Astrocyte (in vitro differentiated cells and primary cell): ENCODE data around the gene ETS1.
"Not testable (repeated sequence)": the region's sequence is repeated elsewhere in the genome, so short reads cannot be mapped to it uniquely, and the experiment has no call there.

Experiments used
- EZH2 ChIP-seq: IDR thresholded peaks from 2 replicates; pipeline ENCODE4 v1.6.1; 2012; ENCODE audit warnings: mild to moderate bottlenecking, low read length, inconsistent platforms; ENCODE audit not compliant: insufficient read depth
- TF ChIP-seq, protein P1 (sequence below): IDR thresholded peaks from 2 replicates; pipeline ENCODE4 v1.5.1; 2011; ENCODE audit warnings: low read depth, mild to moderate bottlenecking, inconsistent platforms, low read length, moderate library complexity; ENCODE audit not compliant: insufficient read depth

- not testable (repeated sequence) for TF ChIP-seq EZH2
- TF ChIP-seq, protein P1, sequence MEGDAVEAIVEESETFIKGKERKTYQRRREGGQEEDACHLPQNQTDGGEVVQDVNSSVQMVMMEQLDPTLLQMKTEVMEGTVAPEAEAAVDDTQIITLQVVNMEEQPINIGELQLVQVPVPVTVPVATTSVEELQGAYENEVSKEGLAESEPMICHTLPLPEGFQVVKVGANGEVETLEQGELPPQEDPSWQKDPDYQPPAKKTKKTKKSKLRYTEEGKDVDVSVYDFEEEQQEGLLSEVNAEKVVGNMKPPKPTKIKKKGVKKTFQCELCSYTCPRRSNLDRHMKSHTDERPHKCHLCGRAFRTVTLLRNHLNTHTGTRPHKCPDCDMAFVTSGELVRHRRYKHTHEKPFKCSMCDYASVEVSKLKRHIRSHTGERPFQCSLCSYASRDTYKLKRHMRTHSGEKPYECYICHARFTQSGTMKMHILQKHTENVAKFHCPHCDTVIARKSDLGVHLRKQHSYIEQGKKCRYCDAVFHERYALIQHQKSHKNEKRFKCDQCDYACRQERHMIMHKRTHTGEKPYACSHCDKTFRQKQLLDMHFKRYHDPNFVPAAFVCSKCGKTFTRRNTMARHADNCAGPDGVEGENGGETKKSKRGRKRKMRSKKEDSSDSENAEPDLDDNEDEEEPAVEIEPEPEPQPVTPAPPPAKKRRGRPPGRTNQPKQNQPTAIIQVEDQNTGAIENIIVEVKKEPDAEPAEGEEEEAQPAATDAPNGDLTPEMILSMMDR, result not testable (repeated sequence)
Observed at GRCh38 chr11:128450425-128450824, 136.9 kb downstream of the ETS1 start.
